ENCODE measurements around the gene ATIC.
"Not testable (repeated sequence)": the region's sequence is repeated elsewhere in the genome, so short reads cannot be mapped to it uniquely, and the experiment has no call there.

Gene ATIC

DNA sequence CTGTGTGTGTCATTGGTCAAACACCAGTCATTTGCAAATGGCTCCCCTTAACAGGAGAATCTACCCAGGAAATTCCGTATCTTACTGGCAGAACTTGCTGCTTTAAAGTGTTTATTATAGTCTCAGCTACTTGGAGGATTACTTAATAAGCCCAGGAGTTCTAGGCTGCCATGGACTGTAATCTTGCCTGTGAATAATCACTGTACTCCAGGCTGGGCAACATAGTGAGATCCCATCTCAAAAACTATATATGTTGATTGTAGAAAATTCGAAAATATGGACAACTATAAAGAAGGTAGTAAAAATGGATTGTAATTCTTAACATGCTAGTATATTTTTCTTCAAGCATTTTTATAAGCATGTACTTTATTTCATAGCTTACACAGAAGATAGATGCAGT is 4.5 kb downstream of the ATIC start:
- DNase-seq: no peak

DNA sequence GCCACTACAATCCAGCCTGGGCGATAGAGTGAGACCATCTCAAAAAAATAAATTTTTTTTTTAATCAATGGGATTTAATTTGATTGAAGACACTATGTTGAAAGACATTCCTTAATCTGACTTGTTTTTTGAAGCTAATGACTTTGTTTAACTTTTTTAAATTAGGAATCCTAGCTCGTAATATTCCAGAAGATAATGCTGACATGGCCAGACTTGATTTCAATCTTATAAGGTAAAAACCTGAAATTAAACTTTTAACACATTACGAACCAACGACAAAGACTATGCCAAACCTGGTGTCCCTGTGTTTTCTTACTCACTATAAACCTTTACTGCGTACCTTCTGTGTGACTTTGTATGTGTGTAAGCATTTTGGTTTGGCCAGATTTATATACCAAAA is 7.6 kb downstream of the ATIC start:
- no peak for DNase-seq

DNA sequence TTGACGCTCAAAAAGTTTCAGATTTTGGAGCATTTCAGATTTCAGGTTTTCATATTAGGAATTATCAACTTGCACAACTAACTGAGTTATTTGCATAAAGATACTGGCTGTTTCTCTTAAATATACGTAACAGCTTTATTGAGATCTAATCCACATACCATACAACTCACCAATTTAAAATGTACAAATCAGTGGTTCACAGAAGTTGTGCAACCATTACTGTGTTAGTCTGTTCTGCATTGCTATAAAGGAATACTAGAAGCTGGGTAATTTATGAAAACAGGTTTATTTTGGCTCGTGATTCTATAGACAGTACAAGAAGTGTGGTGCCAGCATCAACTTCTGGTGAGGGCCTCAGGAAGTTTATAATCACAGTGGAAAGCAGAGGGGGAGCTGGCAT is 8.2 kb downstream of the ATIC start:
- no peak for DNase-seq

DNA sequence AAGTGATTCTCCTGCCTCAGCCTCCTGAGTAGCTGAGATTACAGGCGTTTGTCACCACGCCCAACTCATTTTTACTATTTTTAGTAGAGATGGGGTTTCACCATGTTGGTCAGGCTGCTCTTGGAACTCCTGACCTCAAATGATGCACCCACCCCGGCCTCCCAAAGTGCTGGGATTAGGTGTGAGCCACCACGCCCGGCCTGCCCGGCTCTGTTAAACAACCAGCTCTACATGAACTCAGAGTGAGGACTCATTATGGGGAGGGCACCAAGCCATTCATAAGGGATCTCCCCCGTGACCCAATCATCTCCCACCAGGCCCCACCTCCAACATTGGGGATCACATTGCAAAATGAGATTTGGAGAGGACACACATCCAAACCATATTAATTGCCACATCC is 8.8 kb downstream of the ATIC start:
- DNase-seq: no peak

DNA sequence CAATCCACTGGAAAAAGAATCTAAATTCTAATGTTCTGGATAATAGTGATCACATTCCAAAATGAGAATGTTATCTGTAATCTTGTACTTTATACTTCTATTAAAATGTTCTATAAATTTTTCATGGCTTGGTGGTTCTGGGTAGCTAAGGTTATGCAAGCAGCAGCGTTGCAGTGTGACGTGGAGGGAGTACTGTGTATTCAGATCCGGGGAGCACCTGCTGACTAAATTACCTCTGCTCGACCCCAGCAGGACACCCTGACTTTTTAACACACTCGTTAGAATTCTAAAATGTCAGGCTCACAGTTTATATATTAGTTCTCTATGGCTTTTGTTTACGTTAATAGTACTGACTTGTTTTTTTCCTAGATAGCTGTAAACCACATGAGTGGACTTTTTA is 13.0 kb downstream of the ATIC start:
- DNase-seq: no peak

DNA sequence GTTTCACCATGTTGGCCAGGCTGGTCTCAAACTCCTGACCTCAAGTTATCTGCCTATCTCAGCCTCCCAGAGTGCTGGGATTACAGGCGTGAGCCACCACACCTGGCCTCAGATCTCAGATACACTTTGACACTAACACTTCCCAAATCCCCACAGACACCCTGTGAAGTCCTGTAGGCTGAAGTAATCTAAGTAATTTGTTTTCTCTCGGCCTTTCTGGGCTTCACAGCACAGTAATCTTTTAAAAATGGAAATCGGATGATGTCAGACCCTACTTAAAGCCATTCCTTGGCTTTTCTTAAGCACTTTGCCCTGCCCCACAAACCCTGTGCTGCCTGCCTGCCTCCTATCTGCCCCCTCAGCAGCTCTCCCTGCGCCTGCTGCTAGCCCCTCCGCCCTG is 16.2 kb downstream of the ATIC start:
- no peak for DNase-seq

DNA sequence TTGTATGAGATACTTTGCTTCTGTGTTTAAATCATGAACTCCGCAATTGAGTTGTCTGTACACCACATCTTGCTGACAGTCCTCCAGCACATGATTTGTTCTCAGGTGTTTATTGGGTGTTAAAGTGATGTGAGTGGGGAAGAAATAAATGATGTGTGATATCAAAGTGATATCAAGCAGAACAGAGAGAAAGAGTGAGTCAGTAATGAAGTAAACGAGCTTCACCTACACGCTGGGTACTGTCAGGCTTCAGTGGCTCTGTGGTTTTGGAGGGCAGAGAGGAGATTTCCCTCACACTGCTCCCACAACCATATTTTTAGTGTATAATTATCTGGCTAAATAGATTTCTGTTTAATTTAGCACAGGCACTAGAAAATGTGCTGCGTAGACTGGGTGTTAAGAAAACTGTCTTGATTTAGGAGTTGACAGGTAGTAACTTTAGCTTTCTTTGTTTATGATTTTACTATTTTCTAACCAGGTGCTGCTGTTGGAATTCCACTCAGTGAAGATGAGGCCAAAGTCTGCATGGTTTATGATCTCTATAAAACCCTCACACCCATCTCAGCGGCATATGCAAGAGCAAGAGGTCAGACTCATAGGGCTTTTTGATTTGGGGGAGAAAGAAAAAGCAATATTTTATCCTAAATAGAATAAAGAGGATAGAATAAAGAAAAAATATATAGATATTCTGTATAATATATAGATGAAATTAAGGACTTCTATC is 21.2 kb downstream of the ATIC start:
- DNase-seq: no peak

DNA sequence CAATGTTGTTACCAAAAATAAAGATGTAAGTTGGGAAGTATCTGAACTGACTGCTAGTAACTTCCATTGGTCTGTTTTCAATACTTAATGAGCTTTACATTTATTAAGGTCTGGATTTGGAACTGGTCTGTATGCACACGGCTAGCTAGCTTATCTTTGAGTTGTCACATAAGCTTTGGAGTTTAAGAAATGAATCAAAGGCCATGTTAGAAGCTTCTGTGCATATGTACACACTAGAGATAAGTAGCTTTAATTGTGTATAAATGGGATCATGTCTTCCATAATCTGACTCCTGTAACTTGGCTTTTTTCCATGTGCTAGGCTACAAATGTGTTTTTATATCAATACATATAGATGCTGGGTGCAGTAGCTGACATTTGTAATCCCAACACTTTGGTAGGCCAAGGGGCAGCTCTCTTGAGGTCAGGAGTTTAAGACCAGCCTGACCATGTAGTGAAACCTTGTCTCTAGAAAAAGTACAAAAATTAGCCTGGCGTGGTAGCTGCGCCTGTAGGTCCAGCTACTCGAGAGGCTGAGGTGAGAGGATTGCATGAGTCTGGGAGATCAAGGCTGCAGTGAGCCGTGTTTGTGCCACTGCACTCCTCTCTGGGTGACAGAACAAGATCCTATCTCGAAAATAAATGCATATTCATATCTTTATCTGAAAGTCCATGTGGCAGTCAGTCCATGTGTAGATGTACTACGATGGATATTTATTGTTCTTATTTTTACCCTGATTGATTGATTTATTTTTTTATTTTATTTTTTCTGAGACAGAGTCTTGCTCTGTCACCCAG is 27.2 kb downstream of the ATIC start:
- no peak for DNase-seq

DNA sequence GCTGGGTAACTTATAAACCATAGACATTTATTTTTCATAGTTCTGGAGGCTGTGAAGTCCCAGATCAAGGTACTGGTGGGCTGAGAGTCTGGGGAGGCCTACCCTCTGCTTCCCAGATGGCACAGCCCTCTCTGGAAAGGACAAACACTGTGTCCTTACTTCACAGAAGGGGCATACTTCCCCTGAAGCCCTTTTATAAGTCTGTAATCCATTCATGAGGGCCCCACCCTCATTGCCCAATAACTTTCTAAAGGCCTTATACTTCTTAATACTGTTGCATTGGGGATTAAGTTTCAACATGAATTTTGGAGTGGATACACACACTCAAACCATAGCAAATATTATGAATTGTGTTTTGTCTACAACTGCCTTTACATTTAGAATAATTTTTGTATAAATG is 36.0 kb downstream of the ATIC start:
- DNase-seq: no peak

DNA sequence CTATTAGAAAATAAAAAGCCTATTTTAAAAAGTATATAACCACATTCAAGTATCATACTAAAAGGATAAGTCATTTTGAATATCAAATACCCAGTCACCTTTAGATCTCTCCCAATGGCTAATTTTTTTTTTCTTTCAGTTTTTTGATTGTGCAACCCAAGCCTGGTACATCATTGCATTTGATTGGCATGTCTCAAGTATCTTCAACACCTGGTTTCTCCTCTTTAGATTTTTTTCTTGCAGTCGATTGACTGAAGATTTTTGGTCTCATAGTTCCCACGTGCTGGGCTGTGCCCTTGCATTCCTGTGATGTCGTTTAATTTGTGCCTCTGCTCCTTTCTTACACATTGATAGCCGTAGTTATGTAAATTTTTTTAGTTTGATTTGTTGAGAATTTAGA is 40.7 kb downstream of the ATIC start:
- no peak for DNase-seq

DNA sequence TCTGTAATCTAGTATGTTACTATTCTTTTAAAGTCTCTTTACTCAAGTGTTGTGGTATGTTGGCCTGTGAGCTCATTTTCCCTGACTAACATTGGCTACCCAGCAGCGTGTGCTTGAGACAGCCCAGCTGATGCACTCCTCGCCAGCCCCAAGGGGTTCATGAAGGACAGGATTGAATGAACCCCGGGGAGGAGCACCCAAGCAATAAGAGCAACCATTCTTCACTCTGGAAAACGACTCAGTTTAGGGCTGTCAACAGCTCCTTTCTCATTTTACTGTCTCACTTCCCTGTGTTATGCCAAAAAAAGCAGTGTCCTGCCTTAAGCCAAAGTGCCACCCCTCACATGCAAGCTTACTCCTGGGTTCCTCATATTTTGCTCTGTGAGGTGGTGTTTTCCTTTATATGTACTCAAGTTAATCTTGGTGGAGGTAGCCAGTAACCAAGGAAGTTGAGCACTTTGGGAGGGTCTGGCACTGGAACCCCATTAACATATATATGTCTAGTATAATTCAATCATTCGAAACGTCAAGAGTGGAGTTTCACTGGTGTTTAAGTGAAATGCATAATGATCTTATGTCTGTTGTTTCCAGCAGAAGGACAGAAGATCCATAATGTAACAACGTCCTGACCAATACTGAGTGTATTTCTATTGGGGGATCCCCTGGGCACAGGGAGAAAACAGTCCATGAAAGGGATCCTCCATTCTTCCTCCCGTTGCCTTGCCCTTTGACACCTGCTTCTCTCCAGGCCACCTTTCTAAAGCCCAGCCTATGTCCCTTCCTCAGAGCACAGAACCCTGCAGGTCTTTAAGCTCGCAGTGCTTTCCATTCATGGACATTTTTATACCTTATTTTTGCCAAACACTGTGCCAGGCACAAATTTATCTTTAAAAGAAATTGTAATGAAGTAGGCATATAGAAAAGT is 43.2 kb downstream of the ATIC start:
- DNase-seq: no peak

DNA sequence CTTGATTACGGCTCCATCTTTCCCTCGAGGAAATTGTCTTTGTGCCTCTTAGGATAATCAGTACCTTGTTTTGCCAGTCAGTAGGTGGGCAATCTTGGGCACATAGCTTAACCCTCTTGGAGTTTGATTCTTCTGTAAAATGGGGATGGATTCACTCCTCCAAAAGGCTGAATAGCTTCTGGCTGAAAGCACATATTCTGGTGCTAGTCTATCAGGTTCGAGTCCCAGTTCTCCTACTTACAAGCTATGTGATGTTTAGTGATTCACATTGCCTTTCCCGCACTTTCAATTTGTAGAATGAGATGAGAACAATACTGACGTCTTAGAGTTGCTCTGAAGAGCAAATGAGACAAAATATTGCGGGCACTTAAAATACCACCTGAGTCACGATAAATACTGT is 43.9 kb downstream of the ATIC start:
- DNase-seq: no peak

DNA sequence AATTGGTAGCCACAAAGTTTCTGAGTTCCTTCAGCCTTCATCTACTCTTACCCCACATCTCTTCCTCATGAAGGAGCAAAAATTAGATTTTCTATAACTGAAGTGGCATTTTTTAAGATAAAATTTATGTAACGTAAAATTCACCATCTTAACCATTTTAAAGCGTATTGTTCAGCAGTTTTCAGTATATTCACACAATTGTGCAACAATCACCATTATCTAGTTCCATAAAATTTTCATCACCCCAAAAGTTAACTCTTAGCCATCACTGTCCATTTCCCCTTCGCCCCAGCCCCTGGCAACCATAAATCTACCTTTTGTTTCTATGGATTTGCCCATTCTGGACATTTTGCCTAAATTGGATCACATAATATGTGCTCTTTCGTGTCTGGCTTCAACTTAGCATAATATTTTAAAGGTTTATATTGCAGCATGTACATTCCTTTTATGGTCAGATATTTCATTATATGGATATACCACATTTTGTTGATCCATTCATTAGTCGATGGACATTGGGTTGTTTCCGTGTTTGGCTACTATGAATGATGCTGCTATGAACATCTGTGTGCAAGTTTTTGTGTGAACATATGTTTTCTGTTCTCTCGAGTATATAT is 44.6 kb downstream of the ATIC start:
- no peak for DNase-seq

DNA sequence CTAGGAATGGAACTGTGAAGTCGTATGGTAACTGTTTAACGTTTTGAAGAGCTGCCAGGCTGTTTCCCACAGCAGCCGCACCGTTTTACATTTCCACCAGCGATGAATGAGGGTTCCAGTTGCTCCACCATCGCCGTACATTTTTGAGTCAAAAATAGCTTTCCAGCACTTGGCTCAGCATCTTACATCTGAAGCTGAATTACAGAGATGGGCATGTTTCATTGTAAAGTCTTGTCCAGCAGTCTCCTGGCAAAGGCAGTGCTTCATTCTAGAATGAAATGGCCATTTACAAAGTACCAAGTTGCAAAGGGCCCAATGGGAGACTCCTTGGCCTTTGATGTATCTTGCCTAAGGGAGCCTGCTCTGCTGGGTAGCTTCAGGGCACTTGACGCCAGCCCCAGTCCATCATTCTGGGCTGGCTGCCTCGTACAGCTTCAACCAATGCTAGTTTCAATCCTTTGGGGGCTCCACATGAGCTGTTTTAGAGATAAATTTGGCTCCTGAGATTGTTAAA is 45.1 kb downstream of the ATIC start:
- DNase-seq: no peak

DNA sequence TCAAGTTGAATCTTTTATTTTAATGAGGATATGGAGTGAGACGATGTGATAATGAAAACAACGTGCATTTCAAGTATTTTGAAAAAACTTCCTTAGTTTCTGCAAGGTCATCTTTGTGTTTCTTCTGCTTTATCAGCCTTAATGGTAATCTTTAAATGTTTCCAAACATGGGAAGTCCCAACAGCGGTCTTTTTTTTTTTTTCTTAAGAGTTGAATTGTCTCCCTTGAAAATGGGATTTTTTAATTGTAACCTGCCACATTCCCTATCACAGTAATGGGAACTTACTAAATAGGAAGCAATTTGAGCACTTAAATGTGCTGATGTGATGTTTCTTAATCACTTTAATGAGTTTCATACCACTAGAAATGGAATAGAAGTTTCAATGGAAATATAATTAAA is 45.8 kb downstream of the ATIC start:
- no peak for DNase-seq

DNA sequence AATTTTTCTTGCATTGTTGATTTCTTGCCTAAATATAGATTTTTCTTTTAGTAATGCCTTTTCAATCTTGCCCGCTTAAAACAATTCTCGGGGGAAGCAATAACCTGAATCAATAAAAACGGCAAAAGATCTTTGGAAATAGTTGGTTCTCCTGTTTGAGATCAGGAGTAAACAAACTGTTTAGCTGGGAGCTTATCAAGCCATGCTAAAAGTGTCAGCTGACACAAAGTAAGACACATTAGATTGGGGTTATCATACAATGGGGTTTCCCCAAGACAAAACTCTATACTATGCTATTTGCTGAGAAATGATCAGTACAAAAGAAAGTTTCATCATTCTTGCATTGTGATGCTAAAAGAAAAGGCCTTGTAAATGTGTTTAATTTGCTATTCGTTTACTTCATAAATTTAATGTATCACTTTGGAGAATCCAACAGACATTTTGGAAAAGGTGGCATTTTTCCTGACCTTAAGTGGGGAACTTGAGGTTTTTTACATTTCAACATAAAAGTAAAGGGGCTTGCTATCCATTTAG is 46.5 kb downstream of the ATIC start:
- DNase-seq: no peak

DNA sequence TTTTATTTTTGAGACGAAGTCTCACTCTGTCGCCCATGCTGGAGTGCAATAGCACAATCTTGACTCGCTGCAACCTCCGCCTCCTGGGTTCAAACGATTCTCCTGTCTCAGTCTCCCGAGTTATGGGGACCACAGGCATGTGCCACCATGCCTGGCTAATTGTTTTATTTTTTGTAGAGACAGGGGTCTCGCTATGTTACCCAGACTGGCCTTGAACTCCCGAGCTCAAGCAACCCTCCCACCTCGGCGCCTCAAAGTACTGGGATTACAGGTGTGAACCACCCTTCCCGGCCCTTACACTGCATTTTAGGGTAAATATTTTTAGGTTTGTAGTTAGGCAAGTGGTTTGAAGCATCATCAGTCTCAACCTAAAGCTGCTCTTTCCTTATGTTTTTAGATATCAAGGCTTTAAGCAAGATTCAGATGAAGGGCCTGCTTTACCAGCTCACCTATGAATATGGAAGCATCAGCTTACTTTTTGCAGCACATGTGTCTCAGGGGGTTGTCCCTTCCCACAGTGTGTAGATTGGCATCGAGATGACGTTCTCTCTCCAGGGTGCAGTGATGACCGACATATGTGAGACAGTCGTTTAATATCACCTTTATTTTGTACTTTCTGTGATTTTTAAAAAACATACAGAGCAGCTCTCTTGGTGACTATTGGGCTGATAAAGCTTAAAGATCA is 47.2 kb downstream of the ATIC start:
- DNase-seq: no peak

DNA sequence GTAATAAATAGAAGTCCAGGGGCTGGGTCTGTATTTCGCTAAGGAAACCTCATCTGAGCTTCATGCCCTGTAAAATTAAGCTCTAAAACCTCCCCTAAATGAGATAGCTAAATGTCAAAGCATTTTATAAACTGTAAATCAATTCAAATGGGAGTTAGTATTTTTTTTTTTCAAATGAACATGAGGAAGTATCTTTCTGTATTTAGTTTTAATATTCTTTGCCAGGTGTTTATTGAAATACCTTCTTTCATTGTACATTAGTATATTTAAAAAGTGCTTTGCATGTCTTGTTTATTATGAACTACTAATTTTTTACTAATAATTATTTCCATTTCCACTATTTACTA is 47.7 kb downstream of the ATIC start:
- no peak for DNase-seq

DNA sequence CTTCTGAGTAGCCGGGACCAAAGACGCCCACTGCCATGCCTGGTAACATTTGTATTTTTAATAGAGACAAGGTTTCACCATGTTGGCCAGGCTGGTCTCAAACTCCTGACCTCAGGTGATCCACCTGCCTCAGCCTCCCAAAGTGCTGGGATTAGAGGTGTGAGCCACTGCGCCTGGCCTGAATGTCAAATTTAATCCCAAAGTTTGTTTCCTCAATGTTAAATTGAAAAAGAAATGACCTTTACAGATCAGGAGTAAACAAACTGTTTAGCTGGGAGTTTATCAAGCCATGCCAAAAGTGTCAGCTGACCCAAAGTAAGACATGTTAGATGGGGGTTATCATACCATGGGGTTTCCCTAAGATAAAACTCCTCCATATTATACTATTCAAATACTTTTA is 48.2 kb downstream of the ATIC start:
- not testable (repeated sequence) for DNase-seq

DNA sequence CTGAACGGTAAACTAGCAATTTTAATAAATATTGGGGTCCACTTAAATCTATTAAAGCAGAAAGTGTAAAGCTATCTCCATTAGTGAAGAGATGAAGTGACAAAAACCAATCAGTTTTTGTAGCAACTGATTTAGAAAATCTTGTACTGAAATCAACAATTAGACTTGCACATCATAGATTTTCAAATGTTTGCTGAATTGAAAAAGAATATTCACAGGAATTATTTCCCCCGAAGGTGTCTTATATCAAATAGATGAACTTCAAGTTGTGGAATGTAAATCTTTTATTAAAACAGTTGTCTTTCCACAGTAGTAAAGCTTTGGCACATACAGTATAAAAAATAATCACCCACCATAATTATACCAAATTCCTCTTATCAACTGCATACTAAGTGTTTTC is 48.7 kb downstream of the ATIC start:
- DNase-seq: no peak

DNA sequence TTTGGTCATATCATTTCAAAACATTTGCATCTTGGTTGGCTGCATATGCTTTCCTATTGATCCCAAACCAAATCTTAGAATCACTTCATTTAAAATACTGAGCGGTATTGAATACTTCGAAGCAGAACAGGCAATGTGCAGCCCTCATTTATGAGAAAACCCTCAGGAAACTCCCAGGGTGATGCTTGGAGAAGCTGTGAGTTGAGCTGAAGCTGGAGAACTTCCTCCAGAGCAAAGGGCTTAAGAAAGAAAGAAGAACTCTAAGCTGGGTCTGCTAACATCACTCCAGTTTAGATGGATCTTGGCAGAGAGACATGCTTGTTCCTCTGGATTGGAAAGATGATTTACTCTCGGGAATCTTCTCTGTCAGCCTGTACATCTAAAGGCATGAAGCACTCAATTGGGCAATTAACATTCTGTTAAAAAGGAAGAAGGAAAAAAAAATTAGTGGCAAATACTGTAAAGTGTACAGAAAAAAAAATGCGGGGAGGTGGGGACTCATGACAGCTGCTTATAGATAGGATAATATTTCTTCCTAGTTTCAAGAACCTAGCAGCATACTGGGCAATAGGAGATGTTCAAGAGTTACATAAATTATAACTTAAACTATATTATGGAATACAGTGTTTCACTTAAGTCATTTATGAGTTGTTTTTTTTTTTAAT is 49.5 kb downstream of the ATIC start:
- no peak for DNase-seq

Measured in NCI-H1092 treated with DMSO at 0.1 percent for 48 hours (cell line).